Measurements from ENCODE around the gene ARID5B.

GRCh38 chr10:62047228-62047892 is 145.9 kb downstream of the ARID5B start:
- TF ChIP-seq CTCF (IDR thresholded peaks at IDR 0.05) (no peak), POLR2A (IDR thresholded peaks at IDR 0.05) (no peak)

All from Peyer's patch (tissue), 4 donors.